GM03348 (cell line): ENCODE measurements around the gene SLC1A2.
A peak's percentile ranks its signal among the peaks of the same experiment; 100 is the strongest.

Experiments
- DNase-seq: peaks from one replicate; pipeline ENCODE4 v3.0.0; 2012; ENCODE audit warnings: low spot score

The SLC1A2 gene

GRCh38 chr11:35324981-35325380 is 94.4 kb downstream of the SLC1A2 start:
- DNase-seq, result no peak

- no peak for DNase-seq
Observed at GRCh38 chr11:35324183-35324886, 95.0 kb downstream of the SLC1A2 start.

DNA sequence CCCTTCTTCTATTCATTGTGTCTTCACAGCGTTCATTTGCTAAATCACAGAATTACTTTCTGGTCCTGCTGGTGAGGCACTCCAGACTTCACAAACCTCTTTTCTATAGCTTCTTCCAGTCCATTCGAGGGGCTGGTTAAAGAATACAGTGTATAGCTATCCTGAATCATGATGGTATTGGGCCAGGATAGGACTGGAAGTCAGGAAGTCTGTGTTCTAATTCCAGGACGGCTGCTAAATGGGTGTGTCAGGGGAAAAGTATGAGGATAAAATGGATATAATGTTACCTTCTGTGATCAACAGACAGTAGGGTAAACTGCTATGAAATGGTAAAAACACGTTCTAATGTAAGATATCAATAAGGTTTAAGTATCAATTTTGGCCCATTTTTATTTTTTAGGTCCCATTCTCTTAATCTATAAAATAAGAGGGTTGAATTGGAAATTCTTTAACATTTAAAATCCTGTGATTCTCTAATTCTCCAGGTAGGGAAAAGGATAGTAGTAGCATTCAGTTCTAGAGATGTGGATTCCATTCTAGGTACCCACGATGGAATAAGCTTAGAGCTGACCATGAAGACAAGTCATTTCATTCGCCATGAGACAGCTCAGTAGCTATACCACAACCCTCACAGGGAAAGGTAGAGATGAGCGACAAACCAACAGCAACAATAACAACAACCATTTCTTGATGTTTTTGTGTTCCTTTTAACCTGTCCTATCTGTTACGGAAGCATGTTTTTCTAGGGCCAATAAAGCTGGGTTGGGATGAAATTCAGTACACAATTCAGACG is 96.1 kb downstream of the SLC1A2 start:
- DNase-seq, result peak; percentile 44

DNA sequence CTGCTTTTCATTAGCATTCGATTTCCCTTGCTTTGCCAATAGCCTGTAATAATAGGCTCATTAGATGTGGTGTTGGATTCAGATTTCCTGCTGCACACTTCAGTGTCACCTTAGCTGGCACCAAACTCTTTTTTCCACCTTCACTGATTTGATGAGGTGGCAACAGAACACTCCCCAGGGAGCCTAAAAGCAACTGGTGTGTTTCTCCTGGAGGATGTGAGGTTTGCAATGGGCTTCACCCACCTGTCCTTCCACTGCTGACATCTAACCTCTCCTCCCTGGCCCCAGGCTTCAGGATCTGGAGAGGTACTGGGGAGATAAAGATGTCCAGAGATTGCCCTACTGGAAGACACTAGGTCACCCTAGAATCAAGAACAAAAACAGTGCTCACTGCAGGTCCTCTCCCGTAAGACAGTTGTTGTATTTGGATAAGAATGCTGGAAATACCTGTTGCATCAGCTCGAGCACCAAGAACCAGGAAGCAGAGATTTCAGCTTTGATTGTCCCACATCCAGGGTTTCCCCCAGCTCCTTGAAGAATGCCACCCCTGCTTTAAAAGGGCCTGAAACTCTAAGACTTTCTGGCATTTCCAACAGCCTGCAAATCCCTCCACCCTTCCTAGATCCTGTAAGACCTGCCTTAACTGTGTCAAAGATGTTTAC is 96.9 kb downstream of the SLC1A2 start:
- no peak for DNase-seq

DNA sequence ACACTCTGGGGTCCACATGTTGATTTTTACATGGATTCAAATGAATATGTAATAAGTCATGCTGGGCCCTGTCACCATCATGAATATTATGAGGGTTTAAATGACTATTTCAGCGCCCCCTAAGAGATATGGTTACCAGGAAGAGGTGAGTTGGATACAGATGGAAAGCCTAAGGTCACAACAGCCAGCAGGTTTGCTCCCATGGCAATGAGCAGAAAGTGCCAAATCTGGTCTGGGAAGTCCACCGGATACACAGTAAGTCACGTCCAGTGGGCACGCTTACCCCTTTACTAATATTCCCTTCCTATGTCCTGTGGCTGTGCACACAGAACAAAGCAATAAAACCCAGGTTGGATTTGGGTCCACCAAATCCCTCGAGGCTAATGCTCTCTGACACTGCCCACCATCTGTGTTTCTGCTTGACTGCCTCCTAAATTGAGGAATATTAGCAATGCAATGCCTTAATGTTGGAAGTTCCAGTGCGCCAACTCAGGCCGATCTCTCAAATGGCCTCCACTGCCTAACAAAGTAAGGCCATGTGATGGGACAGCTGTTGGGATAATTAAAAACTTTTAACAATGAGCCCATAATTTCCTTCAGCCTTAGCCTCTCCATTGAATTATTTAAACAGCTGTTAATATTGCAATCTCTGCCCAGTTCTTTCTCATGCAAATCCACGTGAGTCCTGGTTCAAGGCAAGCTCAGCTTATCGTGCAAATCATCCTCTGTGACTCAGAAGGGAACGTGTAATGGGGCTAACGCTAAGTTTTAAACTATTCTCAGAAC is 97.6 kb downstream of the SLC1A2 start:
- peak; percentile 79 for DNase-seq

GRCh38 chr11:35321111-35321510 is 98.2 kb downstream of the SLC1A2 start:
- DNase-seq, result no peak

GRCh38 chr11:35318977-35319925 is 100.1 kb downstream of the SLC1A2 start:
- DNase-seq, result no peak

DNA sequence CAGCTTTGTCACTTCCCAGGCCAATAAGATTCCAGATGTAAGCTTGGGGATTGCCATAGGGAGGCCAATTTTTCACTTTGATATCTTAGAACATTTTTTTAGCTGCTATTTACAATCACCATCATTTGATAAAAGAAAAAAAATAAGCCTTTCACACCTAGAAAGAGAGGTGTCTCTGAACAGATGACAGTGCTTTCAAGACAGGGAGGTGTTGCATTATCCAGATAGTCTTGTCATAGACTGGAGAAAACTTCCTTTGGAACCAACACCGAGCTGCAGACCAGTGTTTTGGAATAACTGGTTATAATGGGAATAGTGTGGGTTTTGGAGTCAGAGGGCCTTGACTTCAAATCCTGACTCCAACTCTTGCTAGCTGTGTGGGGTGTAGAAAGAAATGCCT is 101.0 kb downstream of the SLC1A2 start:
- DNase-seq, result no peak

DNA sequence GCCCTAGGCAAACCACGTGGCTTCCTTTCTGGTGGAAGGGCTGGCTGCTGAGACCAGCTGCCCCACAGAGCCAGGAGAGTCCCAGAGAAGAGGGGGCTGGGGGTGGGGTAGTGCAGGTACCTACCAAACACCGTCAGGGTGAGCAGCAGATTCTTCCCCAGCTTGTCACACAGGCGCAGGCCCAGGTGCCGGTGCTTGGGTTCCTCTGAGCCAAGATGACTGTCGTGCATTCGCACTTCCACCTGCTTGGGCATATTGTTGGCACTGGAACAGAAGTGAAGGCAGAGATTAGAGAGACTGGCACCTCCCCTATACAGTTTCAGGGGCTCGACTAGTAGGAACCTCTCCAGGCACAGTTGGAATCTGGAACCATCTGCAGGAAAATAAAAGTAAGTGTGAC is 102.1 kb downstream of the SLC1A2 start:
- no peak for DNase-seq

DNA sequence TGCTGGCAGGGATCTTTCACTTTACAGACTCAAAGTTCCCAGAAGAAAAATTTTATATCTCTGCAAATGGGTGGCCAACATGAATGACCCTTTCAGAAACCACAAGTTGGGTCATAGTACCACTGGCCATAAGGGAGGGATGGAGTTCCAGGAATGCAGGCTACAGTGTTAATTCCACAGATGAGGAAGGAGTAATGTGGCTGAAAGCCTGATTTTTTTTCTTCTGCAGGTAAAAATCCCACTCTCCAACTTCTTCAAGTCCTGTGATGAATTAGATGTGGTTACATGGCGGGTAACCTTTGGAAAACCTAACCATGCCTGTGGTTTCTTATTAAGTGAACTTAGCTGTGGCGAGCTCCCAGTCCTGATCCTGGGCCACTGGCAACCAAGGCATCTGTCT is 103.2 kb downstream of the SLC1A2 start:
- no peak for DNase-seq

- no peak for DNase-seq
Observed at GRCh38 chr11:35313760-35314153, 105.6 kb downstream of the SLC1A2 start.

- DNase-seq, result no peak
Observed at GRCh38 chr11:35313066-35313759, 106.1 kb downstream of the SLC1A2 start.

DNA sequence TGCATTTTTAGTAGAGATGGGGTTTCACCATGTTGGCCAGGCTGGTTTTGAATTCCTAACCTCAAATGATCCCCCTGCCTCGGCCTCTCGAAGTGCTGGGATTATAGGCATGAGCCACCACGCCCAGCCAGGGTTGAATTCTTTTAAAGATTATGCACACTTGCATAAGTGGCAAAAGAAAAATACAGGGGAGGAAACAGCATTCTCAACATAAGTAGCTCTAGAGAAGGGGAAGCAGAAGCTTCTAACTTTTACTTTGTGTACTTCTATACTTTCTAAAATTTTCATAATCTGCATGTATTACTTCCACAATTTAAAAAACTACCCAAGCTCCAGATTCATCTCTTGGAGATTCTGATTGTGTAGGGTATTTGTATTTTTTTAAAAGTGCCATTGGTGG is 108.0 kb downstream of the SLC1A2 start:
- no peak for DNase-seq

DNA sequence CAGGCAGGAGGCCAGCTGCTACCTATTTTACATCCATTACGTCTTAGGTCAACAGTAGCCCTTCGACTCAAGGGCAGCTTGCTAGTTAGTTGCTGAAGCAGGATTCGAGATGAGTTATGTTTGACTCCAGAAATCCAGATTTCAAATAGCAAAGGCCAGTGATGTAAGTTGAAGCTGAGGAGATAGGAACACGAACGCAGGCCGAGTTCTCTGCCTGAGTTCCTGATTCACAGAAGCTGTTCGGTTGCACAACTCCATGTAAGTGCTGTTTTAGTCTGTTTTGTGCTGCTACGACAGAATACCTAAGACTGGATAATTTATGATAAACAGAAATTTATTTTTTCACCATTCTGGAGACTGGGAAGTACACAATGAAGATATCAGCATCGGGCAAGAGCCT is 111.2 kb downstream of the SLC1A2 start:
- DNase-seq, result no peak

DNA sequence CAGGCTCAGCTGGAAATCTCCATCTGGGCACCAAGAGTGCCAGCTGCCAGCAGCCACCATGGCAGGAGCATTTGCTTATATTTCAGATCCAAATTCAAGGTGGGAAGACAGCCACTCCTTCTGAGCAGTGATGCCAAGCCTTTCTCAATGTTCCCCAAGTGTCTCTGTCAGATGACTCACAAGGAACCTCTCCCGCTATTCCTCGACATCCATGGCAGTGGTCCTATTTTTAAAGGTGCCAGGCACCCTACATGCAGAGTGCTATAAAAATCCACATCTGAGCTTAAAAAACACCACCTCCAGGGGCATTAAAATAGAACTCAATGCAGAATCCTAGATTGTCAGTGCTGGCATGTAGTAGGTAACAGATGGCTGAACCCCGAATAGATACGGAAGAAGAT is 112.1 kb downstream of the SLC1A2 start:
- no peak for DNase-seq

DNA sequence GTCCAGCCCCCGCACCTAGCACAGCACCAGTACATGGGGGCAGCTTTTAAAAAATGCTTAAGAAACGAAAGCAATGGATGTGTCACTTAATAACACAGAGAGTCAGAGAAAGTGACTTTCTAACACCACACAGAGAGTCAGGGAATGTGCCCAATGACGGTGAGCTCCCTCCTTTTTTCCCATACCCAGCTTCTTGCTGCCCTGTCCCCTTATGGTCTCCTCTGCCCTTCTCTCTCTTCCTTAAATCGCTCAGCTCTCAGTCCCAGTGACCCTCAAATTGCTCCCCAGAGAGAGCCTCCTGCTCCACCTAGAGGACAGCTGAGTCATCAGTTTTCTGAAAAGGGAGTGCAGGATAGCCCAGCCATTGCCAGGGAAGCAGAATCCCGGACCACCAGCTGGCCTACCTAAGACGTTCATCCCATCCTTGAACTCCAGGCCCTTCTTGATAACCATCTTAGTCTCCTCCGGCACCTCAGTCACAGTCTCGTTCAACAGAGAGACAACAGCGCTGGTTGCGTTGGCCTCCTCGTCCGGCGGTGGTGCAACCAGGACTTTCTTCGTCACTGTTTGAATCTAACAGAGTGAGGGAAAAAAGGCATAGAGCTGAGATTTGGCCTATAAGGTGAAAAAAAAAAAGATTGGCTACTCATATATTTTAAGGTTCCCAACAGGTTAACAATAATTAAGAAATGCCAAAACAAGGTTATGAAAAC is 113.5 kb downstream of the SLC1A2 start:
- peak; percentile 50 for DNase-seq

GRCh38 chr11:35304900-35305460 is 114.4 kb downstream of the SLC1A2 start:
- DNase-seq, result no peak

- DNase-seq, result peak; percentile 47
Observed at GRCh38 chr11:35304386-35304775, 115.0 kb downstream of the SLC1A2 start.

GRCh38 chr11:35303596-35304385 is 115.6 kb downstream of the SLC1A2 start:
- peak; percentile 87 for DNase-seq
